ENCODE measurements around the gene TCERG1. TPM values are rescaled to one million over a fixed set of nuclear protein-coding genes. Genes with fewer than 3 reads are reported as not detected.

TCERG1 gene
- polyA plus RNA-seq, 3 donors = 11.6 to 37.3 (median 18.0) TPM

- H3K4me2 ChIP-seq (replicated peaks; ENCODE audit: extremely low read depth, low read length, poor library complexity, severe bottlenecking) = no peak overlapping the region
- Mint-ChIP-seq H3K4me3 (no peak overlapping the region), H3K9me3 (peaks cover 0 to 5% (median 0%) of the 10 kb centered on the region in 7 donors), H3K4me1 (no peaks in the 10 kb centered on the region), H3K36me3 (no peaks in the 10 kb centered on the region), H3K27me3 (ENCODE audit: low read depth in 3 of 3) (peaks cover 2 to 10% (median 8%) of the 10 kb centered on the region in 3 donors), H3K27ac (no peak overlapping the region)
- no peak overlapping the region for H3K9ac ChIP-seq (ENCODE audit: insufficient read depth, low read length, poor library complexity, severe bottlenecking)
- H3K79me2 ChIP-seq (ENCODE audit: insufficient read depth, low read length) = peaks cover 3% of the 10 kb centered on the region
- no peaks in the 10 kb centered on the region for H3K36me3 ChIP-seq (replicated peaks in 1 of 2; ENCODE audit: control insufficient read depth in 1 of 2, insufficient read depth in 2 of 2, low read length in 2 of 2)
- H3K4me1 ChIP-seq (ENCODE audit: control insufficient read depth in 1 of 2, insufficient read depth in 2 of 2, low read length in 2 of 2) = peaks cover 0 to 4% of the 10 kb centered on the region in 2 donors
- H3K27ac ChIP-seq (ENCODE audit: low read depth in 1 of 2, low read length in 2 of 2) = no peak overlapping the region
- peaks cover 3% of the 10 kb centered on the region in 2 donors for H3K27me3 ChIP-seq (ENCODE audit: control insufficient read depth in 2 of 2, insufficient read depth in 2 of 2, low read length in 2 of 2)
- DNase-seq = no peak
- no peak overlapping the region for H2AFZ ChIP-seq (ENCODE audit: insufficient read depth, low read depth, low read length, poor library complexity, severe bottlenecking)
- H3K9me3 ChIP-seq (replicated peaks in 1 of 2; ENCODE audit: control insufficient read depth in 1 of 2, insufficient read depth in 1 of 2, low read length in 2 of 2) = no peaks in the 10 kb centered on the region
- WGBS (ENCODE audit: insufficient coverage) = no CpG with 5 or more reads among the region's 2 CpGs
- no peak overlapping the region for H3K4me3 ChIP-seq (replicated peaks in 1 of 3; ENCODE audit: low read depth in 2 of 3, low read length in 3 of 3)
- no peak for TF ChIP-seq CTCF (IDR thresholded peaks at IDR 0.05)
- intact Hi-C loops (cut with micrococcal nuclease) = loop anchor here in 1 of 2 donors (10.0 kb wide), 1 partner anchor 237 kb away; the partner anchor contains the start of gene RBM27
- H4K20me1 ChIP-seq (ENCODE audit: insufficient read depth, low read length) = no peaks in the 10 kb centered on the region
These were observed 5.2 kb upstream of the TCERG1 start for GRCh38 chr5:146441896-146442295.

- TF ChIP-seq CTCF (IDR thresholded peaks at IDR 0.05) = no peak
- Histone ChIP-seq H2AFZ (ENCODE audit: insufficient read depth, low read depth, low read length, poor library complexity, severe bottlenecking) (peak overlapping the region; percentile 89), H3K27me3 (ENCODE audit: control insufficient read depth in 2 of 2, insufficient read depth in 2 of 2, low read length in 2 of 2) (no peaks in the 10 kb centered on the region), H3K36me3 (replicated peaks in 1 of 2; ENCODE audit: control insufficient read depth in 1 of 2, insufficient read depth in 2 of 2, low read length in 2 of 2) (no peaks in the 10 kb centered on the region), H3K4me1 (ENCODE audit: control insufficient read depth in 1 of 2, insufficient read depth in 2 of 2, low read length in 2 of 2) (peaks cover 19 to 32% of the 10 kb centered on the region in 2 donors), H3K79me2 (ENCODE audit: insufficient read depth, low read length) (peaks cover 62% of the 10 kb centered on the region), H3K9me3 (replicated peaks in 1 of 2; ENCODE audit: control insufficient read depth in 1 of 2, insufficient read depth in 1 of 2, low read length in 2 of 2) (no peaks in the 10 kb centered on the region), H4K20me1 (ENCODE audit: insufficient read depth, low read length) (peaks cover 41% of the 10 kb centered on the region), H3K4me3 (replicated peaks in 1 of 3; ENCODE audit: low read depth in 2 of 3, low read length in 3 of 3) (peak overlapping the region; percentile 88 to 94 (median 90)), H3K27ac (ENCODE audit: low read depth in 1 of 2, low read length in 2 of 2) (peak overlapping the region; percentile 92 to 96), H3K4me2 (replicated peaks; ENCODE audit: extremely low read depth, low read length, poor library complexity, severe bottlenecking) (peak overlapping the region; percentile 93), H3K9ac (ENCODE audit: insufficient read depth, low read length, poor library complexity, severe bottlenecking) (peak overlapping the region; percentile 98)
- Mint-ChIP-seq H3K36me3 (no peaks in the 10 kb centered on the region), H3K4me1 (peaks cover 35% of the 10 kb centered on the region), H3K27me3 (ENCODE audit: low read depth in 3 of 3) (no peaks in the 10 kb centered on the region), H3K4me3 (peak overlapping the region; percentile 95 to 98), H3K9me3 (peaks cover 0 to 5% (median 0%) of the 10 kb centered on the region in 7 donors), H3K27ac (peak overlapping the region; percentile 96 to 100 (median 97))
- intact Hi-C loops (cut with micrococcal nuclease) = loop anchor here (5.0 to 10.0 kb wide), 2 partner anchors 243 to 266 kb away; partner anchors contain the start of genes LARS1 (in 1 of the 2) and RBM27 (in 1 of the 2)
- peak; percentile 20 to 50 (median 38) for DNase-seq
- WGBS (ENCODE audit: insufficient coverage) = 0% methylated on average over 14 of the region's 20 CpGs
These were observed 724 bp downstream of the TCERG1 start for GRCh38 chr5:146447734-146448380.

Measured in CD14-positive monocyte (primary cell).